GM23338 (cell line): ENCODE results near the gene DNAJA3. TPM values are rescaled to one million over a fixed set of nuclear protein-coding genes. Genes with fewer than 3 reads are reported as not detected.

Source experiments
- ATAC-seq: fragments of 200-7000 bp; cut with Tn5 transposase; 3 replicates; pipeline ENCODE4 v1.9.1; 2020
- DNase-seq: peaks from one replicate; pipeline ENCODE4 v3.0.0-alpha.2; 2015; ENCODE audit warnings: low spot score
- H2AFZ ChIP-seq: fragments of 200-600 bp; sonication (generic); 2 replicates; pipeline ENCODE4 v1.8.0; 2016; ENCODE audit warnings: antibody characterized with exemption, mild to moderate bottlenecking, moderate library complexity
- H3F3A ChIP-seq: fragments of 200-600 bp; sonication (generic); replicated peaks from 2 replicates; pipeline ENCODE4 v1.8.0; 2017; ENCODE audit warnings: antibody characterized with exemption, mixed run types, low read depth
- H3K27ac ChIP-seq: fragments of 200-600 bp; sonication (generic); 2 replicates; pipeline ENCODE4 v1.6.1; 2016; ENCODE audit warnings: low read depth
- H3K27me3 ChIP-seq: fragments of 200-600 bp; sonication (generic); 2 replicates; pipeline ENCODE4 v1.8.0; 2016; ENCODE audit warnings: mild to moderate bottlenecking, mixed run types, moderate library complexity; ENCODE audit not compliant: insufficient read depth
- H3K36me3 ChIP-seq: fragments of 200-600 bp; sonication (generic); 2 replicates; pipeline ENCODE4 v1.8.0; 2016; ENCODE audit warnings: mild to moderate bottlenecking; ENCODE audit not compliant: insufficient read depth
- H3K4me1 ChIP-seq: fragments of 200-600 bp; sonication (generic); 2 replicates; pipeline ENCODE4 v1.8.0; 2016; ENCODE audit warnings: mild to moderate bottlenecking, moderate library complexity; ENCODE audit not compliant: insufficient read depth
- H3K4me2 ChIP-seq: fragments of 200-600 bp; sonication (generic); 2 replicates; pipeline ENCODE4 v1.7.1; 2017; ENCODE audit warnings: mixed run types
- H3K4me3 ChIP-seq: fragments of 200-600 bp; sonication (generic); 2 replicates; pipeline ENCODE4 v1.6.1; 2016; ENCODE audit warnings: mixed run types
- H3K79me2 ChIP-seq: fragments of 200-600 bp; sonication (generic); replicated peaks from 2 replicates; pipeline ENCODE4 v1.8.0; 2017; ENCODE audit warnings: mild to moderate bottlenecking; ENCODE audit not compliant: insufficient read depth
- H3K9me2 ChIP-seq: fragments of 200-600 bp; sonication (generic); 2 replicates; pipeline ENCODE4 v1.8.0; 2017; ENCODE audit not compliant: insufficient read depth
- H4K20me1 ChIP-seq: fragments of 200-600 bp; sonication (generic); replicated peaks from 2 replicates; pipeline ENCODE4 v1.8.0; 2017; ENCODE audit warnings: mild to moderate bottlenecking; ENCODE audit not compliant: insufficient read depth
- H3K27ac Mint-ChIP-seq: 2 replicates; pipeline ENCODE4 v1.8.0; 2020; ENCODE audit warnings: inconsistent platforms, mild to moderate bottlenecking, moderate library complexity, mixed read lengths
- H3K27me3 Mint-ChIP-seq: 3 replicates; pipeline ENCODE4 v1.8.0; 2022; ENCODE audit warnings: low read depth, mild to moderate bottlenecking, moderate library complexity, mixed read lengths, inconsistent platforms; ENCODE audit not compliant: insufficient read depth, poor library complexity
- H3K36me3 Mint-ChIP-seq: 3 replicates; pipeline ENCODE4 v1.8.0; 2021; ENCODE audit warnings: low read depth, mild to moderate bottlenecking, inconsistent platforms, moderate library complexity, mixed read lengths
- H3K4me1 Mint-ChIP-seq: 3 replicates; pipeline ENCODE4 v1.8.0; 2020; ENCODE audit warnings: mild to moderate bottlenecking, inconsistent platforms, mixed read lengths
- H3K4me3 Mint-ChIP-seq: 3 replicates; pipeline ENCODE4 v1.8.0; 2021; ENCODE audit warnings: moderate library complexity, mild to moderate bottlenecking, inconsistent platforms, mixed read lengths
- H3K9me3 Mint-ChIP-seq: 3 replicates; pipeline ENCODE4 v1.8.0; 2020; ENCODE audit warnings: moderate library complexity, mild to moderate bottlenecking, inconsistent platforms, mixed read lengths
- CREB1 ChIP-seq: fragments of 250-450 bp; sonication (Bioruptor Pico); IDR thresholded peaks from 2 replicates; pipeline ENCODE4 v1.5.0; 2020; ENCODE audit warnings: low read depth, mild to moderate bottlenecking, moderate library complexity
- CTCF ChIP-seq, 2 experiments: fragments of 200-600 bp in 1 of 2; sonication (generic) in 1 of 2; conservative IDR thresholded peaks; 2 replicates each; pipeline versions ENCODE4 v1.5.1 to v1.6.1; 2016 to 2017; ENCODE audit warnings: antibody characterized with exemption in 2 of 2, low read depth in 2 of 2, mild to moderate bottlenecking in 2 of 2, moderate library complexity in 1 of 2
- EZH2 ChIP-seq: fragments of 200-600 bp; sonication (generic); IDR thresholded peaks from one replicate; pipeline ENCODE4 v1.8.0; 2017; ENCODE audit warnings: antibody characterized with exemption, mild to moderate bottlenecking, low read depth; ENCODE audit not compliant: unreplicated experiment
- EZH2phosphoT487 ChIP-seq: fragments of 200-600 bp; sonication (generic); IDR thresholded peaks from one replicate; pipeline ENCODE4 v1.8.1; 2018; ENCODE audit warnings: antibody characterized with exemption; ENCODE audit not compliant: unreplicated experiment
- JUNB ChIP-seq: IDR thresholded peaks from one replicate; pipeline ENCODE4 v1.6.1; 2016; ENCODE audit warnings: antibody characterized with exemption; ENCODE audit not compliant: unreplicated experiment
- NANOG ChIP-seq: IDR thresholded peaks from 2 replicates; pipeline ENCODE4 v1.6.1; 2016; ENCODE audit warnings: antibody characterized with exemption, borderline replicate concordance
- REST ChIP-seq: IDR thresholded peaks from one replicate; pipeline ENCODE4 v1.6.1; 2018; ENCODE audit warnings: antibody characterized with exemption; ENCODE audit not compliant: unreplicated experiment
- STAT1 ChIP-seq: IDR thresholded peaks from one replicate; pipeline ENCODE4 v1.6.1; 2016; ENCODE audit warnings: antibody characterized with exemption; ENCODE audit not compliant: unreplicated experiment
- ZNF331 ChIP-seq: fragments of 250-450 bp; sonication (Bioruptor Pico); IDR thresholded peaks from 2 replicates; pipeline ENCODE4 v1.5.0; 2020; ENCODE audit warnings: low read depth, mild to moderate bottlenecking, moderate library complexity
- ZNF462 ChIP-seq: fragments of 250-450 bp; sonication (Bioruptor Pico); IDR thresholded peaks from 2 replicates; pipeline ENCODE4 v1.5.0; 2020; ENCODE audit warnings: mild to moderate bottlenecking, moderate library complexity
- polyA plus RNA-seq: library from polyadenylated mRNA; unstranded; fragments of >200 nt; fragmentation: Nextera tagmentation; extraction: Ambion mirVana; gene quantifications from 2 replicates; pipeline ENCODE4 v1.2.1, GENCODE V29; 2016
- total RNA-seq: library from RNA; depleted of rRNA; stranded (reverse); fragments of >200 nt; shearing (Covaris generic); gene quantifications from 2 replicates; pipeline ENCODE4 v1.2.3, GENCODE V29; 2014

Gene DNAJA3
- total and polyA plus RNA-seq, 2 experiments from 2014 or later = 56.3 to 75.5 TPM

GRCh38 chr16:4471869-4472268 is 46.2 kb downstream of the DNAJA3 start:
- H3K36me3 Mint-ChIP-seq = peaks cover 43% of the 10 kb centered on the region
- Histone ChIP-seq H3K4me3 (no peak overlapping the region), H3F3A (peaks cover 15% of the 10 kb centered on the region), H3K27me3 (peaks cover 13% of the 10 kb centered on the region), H4K20me1 (no peaks in the 10 kb centered on the region), H3K27ac (no peak overlapping the region), H3K4me2 (no peak overlapping the region), H3K36me3 (peaks cover 16% of the 10 kb centered on the region; the same call in 1 of the 2 replicates), H3K9me2 (no peaks in the 10 kb centered on the region), H3K79me2 (peaks cover 18% of the 10 kb centered on the region), H3K4me1 (peaks cover 6% of the 10 kb centered on the region), H2AFZ (no peak overlapping the region)
- H3K27me3 Mint-ChIP-seq = peaks cover 20% of the 10 kb centered on the region
- H3K4me1 Mint-ChIP-seq = peaks cover 8% of the 10 kb centered on the region
- DNase-seq = no peak
- H3K4me3 Mint-ChIP-seq = no peak overlapping the region
- TF ChIP-seq ZNF462 (CRISPR knock-in tag) = no peak
- no peak for TF ChIP-seq CTCF (conservative IDR thresholded peaks at IDR 0.05; ENCODE audit: low read depth in 2 of 2)
- no peak for TF ChIP-seq NANOG
- no peak for TF ChIP-seq EZH2
- no peak for TF ChIP-seq JUNB
- TF ChIP-seq EZH2phosphoT487 = no peak
- no peak for TF ChIP-seq STAT1
- no peak for TF ChIP-seq ZNF331 (CRISPR knock-in tag)
- TF ChIP-seq CREB1 (CRISPR knock-in tag) = no peak
- TF ChIP-seq REST = no peak
- H3K27ac Mint-ChIP-seq = no peak overlapping the region
- peaks cover 18% of the 10 kb centered on the region for H3K9me3 Mint-ChIP-seq
- ATAC-seq = no peak
